IMR-90 (cell line): ENCODE data around the gene CASP9.

ENCODE experiments used
- CTCF ChIP-seq: conservative IDR thresholded peaks from 2 replicates; pipeline ENCODE4 v1.5.1; 2012; ENCODE audit warnings: mild to moderate bottlenecking, low read depth, low read length, improper control_type of control experiment
- POLR2A ChIP-seq: IDR thresholded peaks from 2 replicates; pipeline ENCODE4 v1.6.1; 2012; ENCODE audit warnings: mild to moderate bottlenecking, low read depth, low read length
- RAD21 ChIP-seq: IDR thresholded peaks from 2 replicates; pipeline ENCODE4 v1.6.1; 2012; ENCODE audit warnings: low read length, improper control_type of control experiment
- RFX5 ChIP-seq: IDR thresholded peaks from 2 replicates; pipeline ENCODE4 v1.8.0; 2012; ENCODE audit warnings: low read depth, mild to moderate bottlenecking, low read length, moderate library complexity
- USF2 ChIP-seq: fragments of 150-350 bp; IDR thresholded peaks from 2 replicates; pipeline ENCODE4 v1.6.1; 2017; ENCODE audit warnings: mild to moderate bottlenecking, antibody characterized with exemption, low read length, low read depth

- TF ChIP-seq RAD21 (peak; percentile 63), CTCF (peak; percentile 67), RFX5 (no peak), USF2 (no peak), POLR2A (no peak)
Measured at GRCh38 chr1:15501208-15502032, 22.6 kb downstream of the CASP9 start.
